ENCODE data around the gene GCNT1.
"Not testable (repeated sequence)": the region's sequence is repeated elsewhere in the genome, so short reads cannot be mapped to it uniquely, and the experiment has no call there.

Gene GCNT1

GRCh38 chr9:76493496-76493895 is 34.5 kb downstream of the GCNT1 start:
- DNase-seq = not testable (repeated sequence)

DNA sequence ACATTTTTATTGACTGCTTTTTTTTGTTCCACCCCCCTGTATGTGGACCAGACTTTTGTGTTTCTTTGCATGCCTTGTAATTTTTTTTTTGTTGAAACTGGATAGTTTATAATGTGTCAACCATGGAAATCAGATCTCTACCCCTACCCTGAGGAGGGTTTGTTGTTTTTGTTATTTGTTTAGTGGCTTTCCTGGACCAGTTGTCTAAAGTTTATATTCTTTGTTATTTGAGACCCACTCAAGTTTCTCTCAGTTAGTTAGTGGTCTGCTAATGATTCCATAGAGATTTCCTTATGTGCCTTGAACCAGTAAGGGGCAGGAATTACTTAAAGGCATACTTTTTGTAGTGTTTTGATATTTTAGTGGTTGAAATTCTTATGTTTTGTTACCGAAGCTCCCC is 41.1 kb downstream of the GCNT1 start:
- no peak for DNase-seq

- no peak for DNase-seq
Measured at GRCh38 chr9:76502746-76503145, 43.8 kb downstream of the GCNT1 start.

DNA sequence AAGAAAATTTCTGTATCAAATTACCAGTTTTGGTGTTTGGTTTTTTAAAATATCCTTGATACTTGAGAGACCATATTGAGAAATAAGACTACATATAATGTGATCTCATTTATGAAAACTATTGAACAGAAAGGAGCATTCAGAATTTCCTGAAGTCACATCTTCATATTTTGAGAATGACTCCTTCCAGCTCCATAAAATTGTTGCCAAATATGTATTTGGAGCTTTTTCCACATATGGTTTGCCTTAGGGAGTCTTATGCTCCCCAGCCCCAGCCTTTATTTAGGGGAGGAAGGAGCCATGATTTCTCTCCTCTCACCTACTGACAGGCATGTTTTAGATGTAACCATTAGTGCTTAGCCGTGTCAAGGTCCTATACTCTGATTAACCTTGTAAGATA is 51.1 kb downstream of the GCNT1 start:
- no peak for DNase-seq

DNA sequence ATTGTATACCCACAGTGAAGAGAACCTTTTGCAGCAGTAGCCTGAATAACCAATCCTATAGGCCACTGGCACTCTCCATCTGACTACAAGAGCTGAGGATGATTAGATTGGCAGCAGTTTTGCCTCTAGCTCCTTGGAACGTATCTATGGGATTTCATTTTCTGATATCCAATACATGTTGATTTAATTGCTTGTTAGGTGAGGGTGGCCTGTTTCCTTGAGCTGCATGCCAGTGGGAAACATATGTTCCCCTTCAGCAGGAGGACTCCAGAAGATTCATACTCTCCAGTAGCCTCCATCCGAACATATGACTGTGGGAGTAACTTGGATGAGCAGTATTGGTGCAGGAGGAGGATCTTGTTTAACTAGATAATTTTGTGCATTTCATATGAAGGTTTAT is 51.5 kb downstream of the GCNT1 start:
- no peak for DNase-seq

DNA sequence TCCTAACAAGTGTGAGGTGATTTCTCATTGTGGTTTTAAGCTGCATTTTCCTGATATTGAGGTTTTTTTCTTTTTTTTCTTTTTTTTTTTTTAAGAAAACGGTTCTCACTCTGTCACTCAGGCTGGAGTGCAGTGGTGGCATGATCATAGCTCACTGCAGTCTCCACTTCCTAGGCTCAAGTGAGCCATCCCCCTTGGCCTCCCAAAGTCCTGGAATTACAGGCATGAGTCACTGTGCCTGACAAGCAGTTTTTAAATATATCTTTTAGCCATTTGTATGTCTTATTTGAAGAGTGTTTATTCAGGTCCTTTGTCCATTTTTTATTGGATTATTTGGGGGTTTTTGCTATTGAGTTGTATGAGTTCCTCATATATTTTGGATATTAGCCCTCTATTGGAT is 53.8 kb downstream of the GCNT1 start:
- no peak for DNase-seq

DNA sequence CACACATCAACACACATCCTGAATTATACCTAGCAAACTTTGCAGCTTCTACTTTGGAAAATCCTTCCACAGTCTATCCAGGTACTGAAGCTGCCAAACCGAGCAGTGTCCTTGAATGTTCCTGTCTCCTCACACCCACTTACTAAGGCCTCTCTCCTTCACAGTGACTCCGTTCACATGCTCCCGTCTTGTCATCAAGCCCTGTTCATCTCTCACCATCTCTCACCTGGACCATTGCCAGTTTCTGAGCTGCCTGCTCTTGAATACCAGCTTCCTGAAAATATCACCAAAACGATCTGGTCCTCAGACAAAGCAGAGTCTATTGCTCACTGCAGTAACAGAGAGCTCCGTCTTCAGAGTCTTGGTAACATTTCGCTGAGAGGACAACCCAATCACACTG is 57.4 kb downstream of the GCNT1 start:
- DNase-seq = no peak

DNA sequence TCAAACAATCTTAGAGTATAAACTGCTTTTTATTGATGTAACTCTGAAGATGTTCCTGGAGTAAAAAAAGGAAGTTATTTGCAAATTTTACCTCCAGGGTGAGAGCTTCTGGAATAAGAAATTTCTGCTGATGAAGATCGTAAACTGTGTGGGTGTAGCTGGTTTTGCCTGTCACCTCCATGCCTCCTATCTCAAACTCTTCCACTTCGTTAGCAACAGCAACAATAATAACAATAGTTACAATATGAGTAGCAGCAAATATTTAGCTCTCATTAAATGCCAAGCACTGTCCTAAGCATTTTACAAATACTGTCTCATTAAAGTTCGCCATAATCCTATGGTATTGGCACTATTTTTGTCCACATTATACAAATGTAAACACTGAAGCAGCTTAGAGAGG is 57.9 kb downstream of the GCNT1 start:
- no peak for DNase-seq

GRCh38 chr9:76519075-76519835 is 60.3 kb downstream of the GCNT1 start:
- DNase-seq = no peak

DNA sequence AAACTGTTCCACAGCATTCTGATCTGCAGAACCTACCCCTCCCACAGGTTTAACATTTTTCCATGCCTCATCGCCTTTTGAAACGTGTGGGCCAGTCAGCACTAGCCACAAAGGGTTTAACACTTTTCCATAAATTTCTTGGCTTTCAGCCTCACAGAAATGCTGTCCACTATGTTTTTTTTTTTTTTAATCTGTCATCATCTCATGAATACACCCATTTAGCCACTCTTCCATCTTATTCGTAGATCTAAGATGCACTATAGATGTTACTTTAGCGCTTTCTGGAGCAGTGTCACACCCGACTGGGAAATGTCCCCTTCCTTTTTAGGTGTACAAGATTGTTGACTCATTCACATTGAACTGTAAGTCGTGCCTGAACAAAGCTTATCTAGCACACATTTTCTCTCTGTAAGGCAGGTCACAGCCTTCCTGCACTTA is 62.3 kb downstream of the GCNT1 start:
- DNase-seq = peak; percentile 16

- DNase-seq = peak; percentile 16
Measured at GRCh38 chr9:76521906-76522305, 62.9 kb downstream of the GCNT1 start.

DNA sequence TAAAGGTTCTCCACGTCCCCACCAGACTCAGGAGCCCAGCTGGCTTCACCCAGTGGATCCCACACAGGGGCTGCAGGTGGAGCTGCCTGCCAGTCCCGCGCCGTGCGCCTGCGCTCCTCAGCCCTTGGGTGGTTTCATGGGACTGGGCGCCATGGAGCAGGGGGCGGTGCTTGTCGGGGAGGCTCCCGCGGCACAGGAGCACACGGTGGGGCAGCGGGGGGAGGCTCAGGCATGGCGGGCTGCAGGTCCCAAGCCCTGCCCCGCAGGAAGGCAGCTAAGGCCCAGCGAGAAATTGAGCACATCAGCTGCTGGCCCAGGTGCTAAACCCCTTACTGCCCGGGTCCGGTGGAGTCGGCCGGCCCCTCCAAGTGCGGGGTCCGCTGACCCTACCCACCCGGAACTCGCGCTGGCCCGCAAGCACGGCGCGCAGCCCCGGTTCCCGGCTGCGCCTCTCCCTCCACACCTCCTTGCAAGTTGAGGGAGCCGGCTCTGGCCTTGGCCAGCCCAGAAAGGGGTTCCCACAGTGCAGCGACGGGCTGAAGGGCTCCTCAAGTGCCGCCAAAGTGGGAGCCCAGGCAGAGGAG is 64.7 kb downstream of the GCNT1 start:
- DNase-seq = not testable (repeated sequence)

GRCh38 chr9:76525196-76525595 is 66.2 kb downstream of the GCNT1 start:
- DNase-seq = no peak

DNA sequence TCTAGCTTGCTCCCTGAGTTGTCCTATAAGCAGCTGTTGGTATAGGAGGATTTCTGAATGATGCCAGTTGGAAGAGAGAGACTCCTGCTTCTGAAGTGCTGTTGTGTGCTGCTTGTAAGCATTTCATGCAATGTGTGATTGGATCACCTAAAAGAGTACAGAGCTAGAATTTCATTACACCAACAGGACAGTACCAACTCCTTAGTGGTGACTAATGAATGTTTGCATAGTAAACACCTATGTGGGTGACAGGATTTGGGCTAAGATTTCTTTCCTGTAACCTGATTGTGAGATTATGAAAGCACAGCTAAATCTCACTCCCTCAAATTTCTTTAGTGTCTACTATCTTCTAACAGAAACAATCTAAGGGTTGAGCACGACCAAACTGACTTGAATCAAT is 67.0 kb downstream of the GCNT1 start:
- no peak for DNase-seq

GRCh38 chr9:76528056-76528455 is 69.1 kb downstream of the GCNT1 start:
- no peak for DNase-seq

GRCh38 chr9:76528642-76529190 is 69.7 kb downstream of the GCNT1 start:
- no peak for DNase-seq

GRCh38 chr9:76529653-76530052 is 70.7 kb downstream of the GCNT1 start:
- DNase-seq = no peak

DNA sequence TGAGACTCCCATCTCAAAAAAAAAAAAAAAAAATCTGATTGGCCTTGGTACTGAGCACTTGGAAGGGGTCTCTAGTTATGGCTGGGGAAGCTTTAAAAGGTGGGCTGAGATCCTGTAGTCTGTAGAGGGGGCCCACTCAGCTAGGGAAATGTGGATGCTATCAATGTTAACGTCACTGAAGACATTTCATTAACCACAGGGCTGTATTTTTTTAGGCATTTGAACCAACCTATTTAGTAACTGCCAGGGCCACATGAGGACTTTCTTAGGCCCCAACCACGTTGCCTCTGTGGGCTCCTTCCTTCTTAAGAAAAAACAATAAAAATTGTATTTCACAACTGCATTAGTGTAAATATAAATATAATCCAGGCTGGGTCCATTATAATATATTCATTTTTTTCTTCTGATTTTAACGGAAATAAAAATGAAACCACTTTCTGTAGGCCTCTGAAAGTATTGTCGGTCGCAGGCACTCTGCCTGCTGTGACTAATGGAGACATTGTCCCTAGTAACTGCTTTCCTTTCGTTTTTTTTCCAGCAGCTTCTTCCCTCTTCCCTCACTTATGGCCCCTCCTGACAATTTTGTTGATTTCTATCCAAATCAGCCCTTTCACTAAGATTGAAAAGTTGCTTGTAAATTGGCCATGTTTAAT is 71.6 kb downstream of the GCNT1 start:
- DNase-seq = no peak

DNA sequence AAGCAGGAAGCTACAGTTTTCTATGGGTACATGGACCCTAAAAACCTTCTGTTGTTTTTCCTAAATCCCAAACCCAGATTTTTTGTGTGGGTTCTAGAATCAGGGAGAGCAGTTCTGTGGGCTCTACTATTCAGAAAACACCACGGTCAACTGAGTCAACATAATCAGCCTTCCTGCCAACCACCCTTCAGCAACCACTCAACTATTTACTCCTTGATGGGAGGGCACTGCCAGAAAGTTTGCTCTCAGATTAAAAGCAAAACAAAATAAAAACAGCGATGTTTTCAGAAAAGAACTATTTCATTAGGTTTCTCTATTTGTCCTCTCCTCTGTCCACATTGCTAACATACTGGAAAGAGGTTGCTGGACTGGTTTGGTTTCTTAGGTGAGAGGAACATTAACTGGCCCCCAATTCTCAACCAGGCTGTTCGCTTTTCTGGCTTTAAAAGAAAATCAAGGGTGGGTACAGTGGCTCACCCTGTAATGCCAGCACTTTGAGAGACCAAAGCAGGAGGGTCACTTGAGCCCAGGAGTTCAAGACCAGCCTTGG is 72.3 kb downstream of the GCNT1 start:
- DNase-seq = no peak

DNA sequence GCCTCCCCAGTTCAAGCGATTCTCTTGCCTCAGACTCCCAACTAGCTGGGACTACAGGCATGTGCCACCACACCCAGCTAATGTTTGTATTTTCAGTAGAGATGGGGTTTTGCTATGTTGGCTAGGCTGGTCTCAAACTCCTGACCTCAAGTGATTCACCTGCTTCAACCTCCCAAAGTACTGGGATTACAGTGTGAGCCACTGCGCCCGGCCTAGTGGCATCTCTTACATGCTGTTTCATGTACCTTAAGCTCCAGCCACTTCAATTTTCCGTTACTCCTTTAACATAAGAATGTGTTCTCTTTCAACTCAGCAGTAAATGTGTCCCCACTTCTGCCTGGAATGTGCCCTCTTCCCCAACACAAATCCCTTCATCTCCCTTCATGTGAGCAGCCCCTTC is 73.9 kb downstream of the GCNT1 start:
- DNase-seq = not testable (repeated sequence)

- DNase-seq = no peak
Measured at GRCh38 chr9:76534026-76534425, 75.0 kb downstream of the GCNT1 start.

DNA sequence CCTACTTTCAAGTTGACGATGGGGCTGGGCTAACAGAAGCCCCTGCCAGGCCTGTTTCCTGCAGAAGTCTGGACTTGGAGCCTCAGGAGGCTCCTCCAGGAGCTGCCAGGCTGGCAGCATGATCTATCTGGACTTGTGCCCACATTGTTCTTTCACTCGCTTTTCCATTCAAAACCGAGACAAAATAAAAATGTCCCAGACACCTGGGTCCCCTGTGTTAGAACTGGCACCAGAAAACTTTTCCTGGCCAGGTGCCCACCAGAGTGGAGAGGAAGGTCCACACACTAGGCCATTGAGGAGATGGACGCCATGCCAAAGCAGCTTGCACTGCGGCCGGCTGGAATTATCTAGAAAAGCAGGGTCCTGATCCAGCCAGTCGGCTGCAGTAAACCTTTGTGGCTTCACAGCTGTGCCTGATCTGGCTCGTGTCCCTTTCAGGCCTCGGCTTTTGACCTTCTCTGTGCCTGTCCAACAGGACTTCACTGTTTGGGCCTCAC is 78.2 kb downstream of the GCNT1 start:
- DNase-seq = no peak

GRCh38 chr9:76539180-76539579 is 80.2 kb downstream of the GCNT1 start:
- no peak for DNase-seq

GRCh38 chr9:76542360-76542759 is 83.4 kb downstream of the GCNT1 start:
- no peak for DNase-seq

Measured in NCI-H1105 (cell line).